NCI-H2029 treated with DMSO at 0.1 percent for 48 hours (cell line): ENCODE data around the gene PHF8.

Experiments
- DNase-seq: peaks from one replicate; lab custom pipeline; 2025; lab: John Stamatoyannopoulos, UW

The PHF8 gene

DNA sequence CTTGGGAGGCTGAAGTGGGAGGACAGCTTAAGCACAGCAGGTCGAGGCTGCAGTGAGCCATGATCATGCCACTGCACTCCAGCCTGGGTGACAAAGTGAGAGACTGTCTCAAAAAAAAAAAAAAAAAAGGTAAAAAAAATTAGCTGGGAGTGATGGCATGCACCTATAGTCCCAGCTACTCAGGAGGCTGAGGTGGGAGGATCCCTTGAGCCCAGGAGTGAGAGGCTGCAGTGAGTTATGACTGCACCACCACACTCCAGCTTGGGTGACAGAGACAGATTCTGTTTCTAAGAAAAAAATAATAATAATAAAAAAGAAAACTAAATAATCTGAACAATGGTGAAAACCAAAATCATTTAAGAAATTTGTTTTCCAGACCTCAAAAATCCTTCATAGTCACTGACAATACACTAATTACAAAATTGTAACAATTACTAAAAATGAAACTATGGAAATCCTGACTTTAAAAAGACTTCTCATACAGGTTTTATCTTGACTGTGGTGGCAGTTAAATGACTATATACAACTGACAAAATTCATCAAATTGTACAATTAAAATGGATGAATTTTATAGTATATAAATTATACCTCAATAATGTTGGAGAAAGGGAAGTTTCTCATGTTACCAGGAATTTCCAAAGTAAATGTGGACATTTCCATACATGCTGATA lies 31.3 kb downstream of the PHF8 start:
- no peak for DNase-seq

DNA sequence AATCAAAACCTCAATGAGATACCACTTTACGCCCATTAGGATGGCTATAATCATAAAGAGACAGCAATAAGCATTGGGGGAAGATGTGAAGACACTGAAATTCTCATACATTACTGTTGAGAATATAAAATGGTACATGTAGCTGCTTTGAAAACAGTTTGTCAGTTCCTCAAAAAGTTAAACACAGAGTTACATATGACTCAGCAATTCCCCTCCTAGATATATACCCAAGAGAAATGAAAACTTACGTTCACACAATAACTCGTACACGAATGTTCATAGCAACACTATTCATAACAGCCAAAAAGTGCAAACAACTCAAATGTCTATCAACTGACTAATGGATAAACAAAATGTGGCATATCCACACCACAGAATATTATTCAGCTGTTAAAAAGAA lies 36.6 kb downstream of the PHF8 start:
- no peak for DNase-seq

- DNase-seq, result no peak
Observed at GRCh38 chrX:53997724-53998123, 46.5 kb downstream of the PHF8 start.

- no peak for DNase-seq
Observed at GRCh38 chrX:53992589-53992988, 51.7 kb downstream of the PHF8 start.

- no peak for DNase-seq
Observed at GRCh38 chrX:53990171-53990570, 54.1 kb downstream of the PHF8 start.

GRCh38 chrX:53984895-53985294 lies 59.4 kb downstream of the PHF8 start:
- no peak for DNase-seq

GRCh38 chrX:53974529-53974928 lies 69.7 kb downstream of the PHF8 start:
- DNase-seq, result no peak

GRCh38 chrX:53969540-53969939 lies 74.7 kb downstream of the PHF8 start:
- DNase-seq, result no peak

GRCh38 chrX:53950130-53950733 lies 94.0 kb downstream of the PHF8 start:
- no peak for DNase-seq

DNA sequence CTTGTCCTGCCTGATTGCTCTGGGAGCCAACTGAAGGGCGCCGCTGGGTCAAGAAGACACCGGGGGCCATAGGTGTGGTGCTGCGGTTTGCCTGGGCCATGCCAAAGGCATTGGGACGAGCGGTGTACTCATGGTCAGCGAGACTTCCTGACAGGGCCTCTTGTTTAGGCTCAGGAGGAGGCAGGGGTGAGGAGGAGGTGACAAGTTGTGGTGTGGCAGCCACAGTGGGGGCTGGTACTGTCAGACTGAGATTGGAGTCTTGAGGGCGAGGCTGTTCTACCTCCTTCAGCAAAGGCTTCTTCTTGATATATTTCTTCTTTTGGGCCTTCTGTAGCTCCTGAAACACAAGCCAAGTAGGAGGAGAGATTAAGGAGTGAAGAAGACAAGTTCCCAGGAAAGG lies 104.1 kb downstream of the PHF8 start:
- no peak for DNase-seq

DNA sequence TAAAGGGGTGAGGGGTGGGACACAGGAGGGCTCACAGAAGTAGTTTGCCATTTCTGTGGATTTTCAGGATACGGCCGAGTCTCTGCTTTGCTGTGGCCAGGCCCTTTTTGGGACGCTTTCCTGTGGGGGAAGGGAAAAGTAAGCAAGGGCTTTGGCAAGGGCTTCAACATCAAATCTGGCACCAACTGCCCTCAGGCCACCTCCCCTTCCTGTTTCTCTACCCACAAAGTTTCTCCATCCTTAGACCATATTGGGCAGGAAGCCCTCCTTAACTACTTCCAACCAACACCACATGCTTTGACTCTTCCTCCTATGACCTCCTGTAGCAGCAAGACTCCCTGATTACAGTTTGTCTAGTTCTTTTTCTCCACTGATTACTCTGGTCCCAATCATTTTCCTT lies 105.1 kb downstream of the PHF8 start:
- no peak for DNase-seq

- DNase-seq, result no peak
Observed at GRCh38 chrX:53930515-53931380, 113.5 kb downstream of the PHF8 start.

- DNase-seq, result no peak
Observed at GRCh38 chrX:53926030-53926429, 118.2 kb downstream of the PHF8 start.

DNA sequence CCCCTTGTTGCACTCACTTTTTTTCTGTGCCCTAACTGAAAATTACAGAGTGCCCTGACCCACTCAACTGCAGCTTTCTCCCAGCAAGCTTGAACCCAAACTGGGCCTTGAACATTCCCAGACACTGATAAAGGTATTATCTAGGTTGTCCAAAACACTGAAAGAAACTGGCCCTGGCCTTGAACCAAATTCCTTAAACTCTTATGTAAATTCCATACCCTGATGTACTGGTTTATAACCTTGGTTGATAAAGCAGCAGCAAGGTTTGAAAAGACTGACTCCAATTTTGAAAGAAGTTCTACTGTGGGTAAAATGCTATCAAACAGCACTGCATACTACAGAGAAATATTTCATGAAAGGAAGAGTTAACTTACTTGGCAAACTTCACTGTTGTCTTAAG lies 125.6 kb downstream of the PHF8 start:
- no peak for DNase-seq

GRCh38 chrX:53900623-53901022 lies 143.7 kb downstream of the PHF8 start:
- no peak for DNase-seq

GRCh38 chrX:53895270-53895669 lies 149.0 kb downstream of the PHF8 start:
- no peak for DNase-seq
